Left renal pelvis (tissue), 4 donors: ENCODE data around the gene PTPRF. TPM values are rescaled to one million over a fixed set of nuclear protein-coding genes. Genes with fewer than 3 reads are reported as not detected.

Source experiments
- DNase-seq, 4 donors: peaks; one replicate each; pipeline ENCODE4 v3.0.0-alpha.2; 2013; ENCODE audit warnings: low read depth in 4 of 4, low spot score in 3 of 4
- polyA plus RNA-seq, 4 donors: library from polyadenylated mRNA; unstranded; fragments of 120-200 nt; gene quantifications; one replicate each; pipeline ENCODE4 v1.2.1, GENCODE V29; 2013; ENCODE audit not compliant: insufficient read length in 4 of 4

PTPRF gene
- polyA plus RNA-seq, 4 donors = 100 to 253 (median 200) TPM

- DNase-seq = no peak
Observed at GRCh38 chr1:43572084-43572483, 41.4 kb downstream of the PTPRF start.

DNA sequence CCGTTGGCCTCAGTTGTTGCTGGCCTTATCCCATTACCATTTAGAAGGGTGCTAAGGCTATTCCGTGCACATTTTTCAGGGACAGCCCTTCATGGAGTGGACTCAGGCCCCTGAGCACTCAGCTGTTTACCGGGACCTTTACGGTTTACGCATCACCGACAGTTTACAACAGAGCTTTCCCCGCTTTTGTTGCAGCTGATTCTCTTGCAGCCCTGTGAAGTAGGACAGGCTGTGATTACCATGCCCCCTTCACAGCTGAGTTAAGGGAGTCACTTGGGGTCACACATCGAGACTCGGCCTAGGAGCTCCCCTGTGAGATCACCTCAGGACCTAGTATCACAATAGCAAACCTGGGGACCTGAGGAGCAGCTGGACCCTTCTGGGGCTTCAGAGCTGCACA, 41.9 kb downstream of the PTPRF start:
- DNase-seq = no peak

DNA sequence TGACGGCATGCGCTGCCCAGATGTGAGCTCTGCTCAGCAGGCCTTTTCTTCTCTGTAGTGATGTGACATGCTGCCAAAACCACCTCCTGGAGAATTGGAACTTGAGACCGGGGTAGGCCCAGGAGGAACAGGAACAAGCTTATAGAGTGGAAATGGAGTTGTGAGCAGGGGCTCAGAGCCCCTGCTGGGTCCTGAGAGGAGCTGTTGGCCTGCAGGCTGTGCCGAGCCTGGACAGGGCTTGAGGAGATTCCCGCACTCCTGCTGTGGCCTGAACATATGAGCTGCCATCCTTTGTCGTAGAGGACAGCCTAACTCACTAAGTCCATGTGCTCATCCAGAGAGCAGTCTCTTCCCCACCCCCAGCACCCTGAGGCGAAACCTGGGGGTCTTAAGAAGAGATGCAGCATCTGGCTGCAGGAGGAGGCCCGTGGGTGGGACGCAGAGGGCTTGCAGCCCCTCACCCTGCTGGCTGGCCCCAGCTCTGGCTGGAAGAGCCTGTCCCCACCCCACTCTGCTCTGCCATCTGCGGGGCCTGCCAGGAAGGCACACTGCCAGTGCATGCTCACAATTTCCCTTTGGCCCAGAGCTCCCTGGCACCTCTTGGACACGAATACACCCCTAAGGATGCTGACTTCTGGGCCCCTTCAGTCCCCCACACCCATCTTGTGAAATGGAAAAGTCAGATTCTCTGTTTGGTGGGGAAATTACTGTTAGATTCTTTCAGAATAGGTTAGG, 42.5 kb downstream of the PTPRF start:
- DNase-seq = no peak

- no peak for DNase-seq
Observed at GRCh38 chr1:43576521-43576920, 45.8 kb downstream of the PTPRF start.

GRCh38 chr1:43577655-43578542, 47.2 kb downstream of the PTPRF start:
- DNase-seq = no peak

DNA sequence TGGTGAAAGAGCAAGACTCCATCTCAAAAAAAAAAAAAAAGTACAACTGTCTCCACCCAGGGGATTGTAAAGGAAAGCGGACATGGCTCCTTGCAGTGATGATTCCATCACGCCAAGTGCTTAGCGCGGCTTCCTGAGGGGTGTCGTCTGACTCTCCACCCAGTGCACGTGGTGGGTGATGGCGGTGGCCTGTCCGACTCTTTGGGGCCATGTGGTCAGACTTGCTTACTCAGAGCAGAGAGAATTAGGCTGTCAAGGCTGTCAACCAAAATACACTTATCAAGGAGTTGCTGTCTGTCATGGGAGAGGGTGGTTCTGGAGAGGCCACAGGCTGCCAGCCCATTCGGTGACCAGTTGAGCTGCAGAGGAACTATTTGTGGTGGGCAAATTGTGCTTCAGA, 49.4 kb downstream of the PTPRF start:
- DNase-seq = no peak

DNA sequence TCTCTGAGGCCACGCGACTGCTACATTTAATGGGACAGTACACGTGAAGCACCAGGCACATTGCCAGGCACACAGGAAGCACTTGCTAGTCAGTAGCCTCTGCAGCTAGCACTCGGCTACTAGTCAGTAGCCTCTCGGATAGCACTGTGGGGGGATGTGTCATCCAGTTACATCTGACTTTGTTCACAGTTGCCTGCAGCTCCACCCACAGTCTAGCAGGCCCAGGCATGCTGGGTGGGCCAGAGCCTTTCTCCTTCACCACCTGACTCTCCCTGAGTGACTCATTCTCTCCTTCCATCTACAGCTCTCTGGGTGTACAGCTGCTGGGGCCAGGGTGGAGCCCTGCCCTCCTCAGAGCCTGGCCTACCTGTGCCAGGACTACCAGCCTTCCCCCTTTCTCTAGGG, 51.5 kb downstream of the PTPRF start:
- DNase-seq = no peak

- DNase-seq = no peak
Observed at GRCh38 chr1:43583058-43583457, 52.4 kb downstream of the PTPRF start.

DNA sequence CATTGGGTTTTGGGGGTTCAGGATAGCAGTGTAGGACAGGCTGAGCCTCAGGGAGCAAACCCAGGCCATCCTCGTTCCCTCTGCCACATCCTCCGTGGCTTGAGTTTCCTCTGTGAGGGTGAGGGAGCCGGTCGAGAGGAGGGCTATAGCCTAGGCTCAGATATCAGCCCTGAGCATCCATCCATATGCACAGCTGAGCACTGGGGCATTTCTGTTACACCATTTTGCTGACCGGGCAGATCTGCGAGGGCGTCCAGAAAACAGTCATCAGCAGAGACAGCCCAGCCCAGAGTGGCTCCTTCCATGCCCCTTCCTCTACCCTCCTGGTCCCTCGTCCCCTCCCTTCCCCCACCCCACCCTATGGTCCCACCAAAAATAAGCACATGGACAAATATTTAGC, 53.5 kb downstream of the PTPRF start:
- DNase-seq = no peak

DNA sequence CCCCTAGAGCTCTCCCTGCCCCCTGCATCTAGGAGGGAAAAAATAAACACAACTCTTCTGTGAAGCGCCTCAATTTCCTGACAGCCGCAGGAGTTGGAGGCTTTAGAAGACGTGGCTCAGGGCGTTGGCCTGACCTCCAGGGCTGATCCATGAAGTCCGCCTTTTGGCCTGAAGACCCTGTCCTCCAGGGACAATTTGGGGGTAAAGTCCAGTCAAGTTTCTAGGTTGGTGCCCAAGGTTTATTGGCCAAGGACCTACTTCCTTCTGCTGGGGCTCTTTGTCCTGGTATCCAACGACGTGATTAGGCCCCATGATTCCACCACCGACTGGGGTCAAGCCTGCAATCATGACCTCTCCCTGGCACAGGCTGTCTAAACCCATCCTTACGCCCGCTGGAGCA, 54.9 kb downstream of the PTPRF start:
- no peak for DNase-seq

- DNase-seq = no peak
Observed at GRCh38 chr1:43586136-43586731, 55.6 kb downstream of the PTPRF start.

- DNase-seq = no peak
Observed at GRCh38 chr1:43587001-43587400, 56.3 kb downstream of the PTPRF start.

- DNase-seq = no peak
Observed at GRCh38 chr1:43587594-43587993, 56.9 kb downstream of the PTPRF start.

- DNase-seq = no peak
Observed at GRCh38 chr1:43588592-43588991, 57.9 kb downstream of the PTPRF start.

DNA sequence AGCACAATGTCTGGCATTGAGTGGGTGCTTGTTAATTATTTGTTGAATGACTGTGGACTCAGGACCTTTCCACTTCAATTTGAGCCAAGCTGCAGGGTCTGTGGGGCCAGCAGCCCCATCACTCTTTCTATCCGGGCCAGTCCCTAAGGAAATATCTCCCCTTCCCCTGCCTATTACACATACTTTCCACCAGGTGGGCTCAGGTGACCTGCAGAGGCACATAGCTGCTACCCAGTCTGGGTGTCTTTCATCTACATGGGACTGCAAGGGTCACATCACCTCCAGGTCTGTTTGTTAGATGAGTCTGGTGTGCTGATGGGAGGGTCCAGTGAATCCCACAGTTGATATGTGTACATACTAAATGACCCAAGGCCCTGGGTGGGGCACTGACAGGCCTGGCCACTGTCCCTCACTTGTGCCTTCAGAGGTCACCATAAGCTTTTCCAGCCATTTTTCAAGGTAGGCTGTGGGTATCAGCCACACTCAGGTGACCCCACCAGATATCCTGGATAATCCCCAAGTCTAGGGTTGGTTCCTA, 59.8 kb downstream of the PTPRF start:
- DNase-seq = no peak

DNA sequence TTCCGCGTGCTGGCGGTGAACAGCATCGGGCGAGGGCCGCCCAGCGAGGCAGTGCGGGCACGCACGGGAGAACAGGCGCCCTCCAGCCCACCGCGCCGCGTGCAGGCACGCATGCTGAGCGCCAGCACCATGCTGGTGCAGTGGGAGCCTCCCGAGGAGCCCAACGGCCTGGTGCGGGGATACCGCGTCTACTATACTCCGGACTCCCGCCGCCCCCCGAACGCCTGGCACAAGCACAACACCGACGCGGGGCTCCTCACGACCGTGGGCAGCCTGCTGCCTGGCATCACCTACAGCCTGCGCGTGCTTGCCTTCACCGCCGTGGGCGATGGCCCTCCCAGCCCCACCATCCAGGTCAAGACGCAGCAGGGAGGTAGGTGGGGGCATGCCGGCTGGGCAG, 60.5 kb downstream of the PTPRF start:
- no peak for DNase-seq

GRCh38 chr1:43592051-43592665, 61.5 kb downstream of the PTPRF start:
- DNase-seq = no peak

DNA sequence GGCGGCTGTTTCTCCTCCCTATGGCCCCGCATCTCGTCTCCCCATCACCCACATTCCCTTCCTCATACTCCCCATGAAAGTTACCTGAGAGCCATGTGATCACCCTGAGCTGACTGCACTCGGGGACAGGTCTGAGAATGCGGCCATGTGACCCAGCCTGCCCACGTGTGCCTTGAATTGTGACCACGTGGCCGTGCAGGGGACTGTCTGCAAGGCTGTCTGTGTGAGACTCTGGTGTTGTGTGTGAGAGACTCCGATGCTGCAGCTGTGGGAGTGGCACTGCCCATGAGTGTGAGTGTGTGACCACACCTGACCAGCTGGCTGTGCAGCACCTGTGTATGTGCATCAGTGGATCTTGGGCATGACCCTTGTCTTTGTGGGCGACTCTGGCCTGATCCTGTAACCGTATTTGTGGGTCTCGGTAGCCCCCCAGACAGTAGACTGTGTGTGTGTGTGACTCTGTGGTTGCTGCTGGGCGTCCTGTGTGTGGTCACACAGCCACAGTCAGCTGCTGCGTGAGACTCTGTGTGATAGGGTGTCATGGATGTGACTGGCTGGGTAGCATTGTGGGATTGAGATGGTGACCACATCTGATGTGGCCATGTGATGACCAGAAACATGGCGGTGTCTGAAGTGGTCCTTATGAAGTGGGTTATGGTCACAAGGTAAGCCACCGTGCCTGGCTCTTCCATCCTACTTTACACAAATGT, 62.4 kb downstream of the PTPRF start:
- DNase-seq = no peak

DNA sequence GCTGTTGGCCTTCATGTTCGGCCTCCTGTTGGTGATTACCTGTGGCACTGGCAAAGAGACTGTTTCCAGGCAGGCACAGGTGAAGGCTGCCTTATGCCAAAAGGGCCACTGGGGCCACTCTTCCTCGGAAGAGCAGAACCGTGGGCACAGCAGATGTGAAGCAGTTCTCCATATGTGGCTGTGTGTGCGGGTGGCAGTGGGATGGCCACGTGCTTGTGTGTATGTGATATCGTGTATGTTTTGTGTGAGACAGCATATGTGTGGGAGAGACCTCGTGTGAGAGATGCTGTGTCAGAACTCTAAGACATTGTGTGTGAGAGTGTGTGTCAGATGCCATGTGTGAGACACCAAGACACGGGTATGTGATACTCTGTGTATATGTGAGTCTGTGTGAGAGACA, 65.9 kb downstream of the PTPRF start:
- no peak for DNase-seq

DNA sequence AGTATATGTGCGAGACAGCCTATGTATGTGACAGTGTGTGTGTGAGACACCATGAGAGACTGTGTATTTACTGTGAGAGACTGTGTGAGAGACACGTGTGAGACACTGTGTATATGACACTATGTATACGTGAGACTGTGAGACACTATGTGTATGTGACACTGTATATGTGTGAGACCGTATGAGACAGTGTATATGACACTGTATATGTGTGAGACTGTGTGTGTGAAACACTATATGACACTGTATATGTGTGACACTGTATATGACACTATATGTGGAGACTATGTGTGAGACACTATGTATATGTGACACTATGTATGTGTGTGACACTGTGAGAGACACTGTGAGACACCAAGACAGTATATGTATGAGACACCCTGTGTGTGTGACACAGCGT, 66.3 kb downstream of the PTPRF start:
- no peak for DNase-seq
